ENCODE results near the gene GHRHR.

DNA sequence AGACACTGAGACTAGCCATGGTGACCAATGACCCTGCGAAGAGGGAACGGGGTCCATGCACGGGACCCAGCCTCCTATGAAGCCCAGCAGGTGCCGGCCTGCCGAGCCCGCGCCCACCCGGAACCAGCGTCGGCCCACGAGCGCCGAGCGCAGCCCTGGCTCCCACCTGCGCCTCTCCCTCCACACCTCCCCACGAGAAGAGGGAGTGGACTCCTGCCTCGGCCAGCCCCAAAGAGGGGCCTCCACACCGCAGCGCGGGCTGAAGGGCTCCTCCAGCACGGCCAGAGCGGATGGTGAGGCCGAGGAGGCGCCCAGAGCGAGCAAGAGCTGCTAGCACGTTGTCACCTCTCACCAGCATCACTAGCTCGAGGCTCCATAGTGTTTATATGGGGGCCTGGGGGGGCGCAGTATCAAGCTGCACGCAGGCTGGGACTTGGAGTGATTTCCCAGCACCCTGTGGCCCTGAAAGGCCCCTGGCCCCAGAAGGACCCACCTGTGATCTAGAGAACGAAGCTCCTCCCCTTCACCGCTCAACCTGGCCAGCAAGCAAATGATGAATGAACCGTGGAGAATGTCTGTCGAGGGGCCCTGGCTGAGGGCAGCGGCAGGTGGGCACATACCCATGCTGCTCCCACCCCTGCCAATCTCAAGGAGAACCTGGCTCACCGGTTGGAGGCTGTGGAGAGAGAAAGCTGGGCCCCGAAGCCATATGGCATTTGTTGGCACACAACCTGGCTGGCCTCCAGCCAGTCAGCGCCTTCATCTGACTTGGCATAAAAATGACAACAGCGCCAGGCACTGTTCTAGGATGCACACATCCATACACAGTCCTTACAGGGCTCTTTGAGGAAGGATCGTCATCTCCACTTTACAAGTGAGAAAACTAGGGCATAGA is 30.7 kb downstream of the GHRHR start:
- no peak for TF ChIP-seq CTCF (IDR thresholded peaks at IDR 0.05)
- TF ChIP-seq POLR2A (IDR thresholded peaks at IDR 0.05) = no peak

Data from esophagus squamous epithelium (tissue), 4 donors.